ENCODE results near the gene CADM2.

Gene CADM2

GRCh38 chr3:85208650-85209049, 249.9 kb downstream of the CADM2 start:
- DNase-seq: no peak

- no peak for DNase-seq
These were observed 251.8 kb downstream of the CADM2 start for GRCh38 chr3:85210540-85210939.

GRCh38 chr3:85228966-85229365, 270.2 kb downstream of the CADM2 start:
- no peak for DNase-seq

- no peak for DNase-seq
These were observed 285.3 kb downstream of the CADM2 start for GRCh38 chr3:85244091-85244490.

- no peak for DNase-seq
These were observed 285.7 kb downstream of the CADM2 start for GRCh38 chr3:85244519-85244918.

GRCh38 chr3:85251766-85252165, 293.0 kb downstream of the CADM2 start:
- no peak for DNase-seq

GRCh38 chr3:85252686-85253085, 293.9 kb downstream of the CADM2 start:
- no peak for DNase-seq

GRCh38 chr3:85254738-85255137, 295.9 kb downstream of the CADM2 start:
- DNase-seq: no peak

- DNase-seq: no peak
These were observed 297.2 kb downstream of the CADM2 start for GRCh38 chr3:85255949-85256348.

GRCh38 chr3:85258326-85258725, 299.5 kb downstream of the CADM2 start:
- no peak for DNase-seq

GRCh38 chr3:85258819-85259218, 300.0 kb downstream of the CADM2 start:
- no peak for DNase-seq

GRCh38 chr3:85259748-85260147, 301.0 kb downstream of the CADM2 start:
- no peak for DNase-seq

- no peak for DNase-seq
These were observed 305.6 kb downstream of the CADM2 start for GRCh38 chr3:85264381-85264780.

- no peak for DNase-seq
These were observed 311.7 kb downstream of the CADM2 start for GRCh38 chr3:85270488-85270887.

- no peak for DNase-seq
These were observed 313.1 kb downstream of the CADM2 start for GRCh38 chr3:85271911-85272310.

- no peak for DNase-seq
These were observed 329.5 kb downstream of the CADM2 start for GRCh38 chr3:85288257-85288656.

GRCh38 chr3:85297291-85297690, 338.5 kb downstream of the CADM2 start:
- DNase-seq: no peak

- no peak for DNase-seq
These were observed 339.2 kb downstream of the CADM2 start for GRCh38 chr3:85298032-85298431.

- DNase-seq: no peak
These were observed 344.4 kb downstream of the CADM2 start for GRCh38 chr3:85303156-85303555.

GRCh38 chr3:85304360-85304964, 345.7 kb downstream of the CADM2 start:
- DNase-seq: no peak

- DNase-seq: no peak
These were observed 353.5 kb downstream of the CADM2 start for GRCh38 chr3:85312331-85312730.

- no peak for DNase-seq
These were observed 354.6 kb downstream of the CADM2 start for GRCh38 chr3:85313380-85313779.

GRCh38 chr3:85316252-85316651, 357.5 kb downstream of the CADM2 start:
- DNase-seq: no peak

GRCh38 chr3:85321892-85322291, 363.1 kb downstream of the CADM2 start:
- no peak for DNase-seq

GRCh38 chr3:85330071-85330470, 371.3 kb downstream of the CADM2 start:
- no peak for DNase-seq

- no peak for DNase-seq
These were observed 379.1 kb downstream of the CADM2 start for GRCh38 chr3:85337895-85338294.
